ENCODE data around the gene PTPRN2. TPM values are rescaled to one million over a fixed set of nuclear protein-coding genes. Genes with fewer than 3 reads are reported as not detected.
"Not testable (repeated sequence)": the region's sequence is repeated elsewhere in the genome, so short reads cannot be mapped to it uniquely, and the experiment has no call there.

PTPRN2 gene
- total RNA-seq, 2 donors from 2014 or later, result 30.3 to 40.7 TPM

DNA sequence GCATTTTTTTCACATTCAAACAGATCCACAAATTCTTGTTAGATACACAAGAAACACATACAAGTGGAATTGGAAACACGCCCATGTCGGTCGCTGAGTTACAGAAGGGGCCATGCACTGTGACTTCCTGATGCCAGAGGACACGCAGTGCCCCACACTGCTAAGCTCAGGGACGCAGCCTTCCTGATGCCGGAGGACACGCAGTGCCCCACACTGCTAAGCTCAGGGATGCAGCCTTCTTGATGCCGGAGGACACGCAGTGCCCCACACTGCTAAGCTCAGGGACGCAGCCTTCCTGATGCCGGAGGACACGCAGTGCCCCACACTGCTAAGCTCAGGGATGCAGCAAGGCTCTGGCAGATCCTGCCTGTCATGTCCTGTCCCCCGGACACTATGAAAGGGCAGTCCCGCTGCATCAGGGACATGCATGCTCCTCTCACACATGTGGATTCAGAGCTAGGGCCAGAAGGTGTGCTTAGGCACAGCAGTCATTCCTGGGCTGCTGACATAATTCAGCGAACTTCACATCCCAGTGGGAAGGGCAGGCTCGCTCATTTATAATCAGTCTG lies 810.3 kb downstream of the PTPRN2 start:
- DNase-seq; intact Hi-C loops (cut with DNase I, micrococcal nuclease); ATAC-seq: not testable (repeated sequence)

DNA sequence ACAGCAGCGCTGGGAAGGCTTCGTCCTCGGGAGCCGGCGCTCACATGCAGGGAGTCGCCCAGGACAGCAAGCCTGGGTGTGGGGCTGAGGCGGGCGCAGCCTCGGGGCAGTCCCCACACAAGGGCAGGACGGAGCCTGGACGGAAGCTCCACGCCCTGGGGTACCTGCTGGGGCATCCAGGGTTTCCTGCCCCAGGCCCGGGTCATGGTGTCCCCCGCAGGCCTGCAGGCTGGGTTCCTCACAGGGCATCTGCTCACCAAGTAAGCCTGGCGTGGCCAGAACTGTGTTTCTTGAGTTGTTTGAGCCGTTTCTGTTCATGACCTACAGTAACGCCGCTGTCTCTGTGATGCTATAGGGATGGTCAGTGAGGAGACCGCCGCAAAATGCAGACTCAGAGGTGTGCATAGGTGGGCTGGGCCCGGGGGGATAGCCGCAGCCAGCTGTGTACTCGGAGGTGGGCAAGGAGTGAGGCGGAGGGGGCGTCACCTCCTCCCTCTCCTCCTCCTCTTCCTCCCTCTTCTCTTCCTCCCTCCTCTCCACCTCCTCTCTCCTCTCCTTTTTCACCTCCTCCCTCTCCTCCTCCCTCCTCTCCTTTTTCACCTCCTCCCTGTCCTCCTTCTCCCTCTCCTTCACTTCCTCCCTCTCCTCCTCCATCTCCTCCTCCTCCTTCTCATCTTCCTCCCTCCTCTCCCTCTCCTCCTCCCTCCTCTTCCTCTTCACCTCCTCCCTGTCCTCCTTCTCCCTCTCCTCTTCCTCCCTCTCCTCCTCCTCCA lies 811.9 kb downstream of the PTPRN2 start:
- intact Hi-C loops (cut with DNase I, micrococcal nuclease), result no loop called here
- ATAC-seq (no peak), DNase-seq (no peak)

DNA sequence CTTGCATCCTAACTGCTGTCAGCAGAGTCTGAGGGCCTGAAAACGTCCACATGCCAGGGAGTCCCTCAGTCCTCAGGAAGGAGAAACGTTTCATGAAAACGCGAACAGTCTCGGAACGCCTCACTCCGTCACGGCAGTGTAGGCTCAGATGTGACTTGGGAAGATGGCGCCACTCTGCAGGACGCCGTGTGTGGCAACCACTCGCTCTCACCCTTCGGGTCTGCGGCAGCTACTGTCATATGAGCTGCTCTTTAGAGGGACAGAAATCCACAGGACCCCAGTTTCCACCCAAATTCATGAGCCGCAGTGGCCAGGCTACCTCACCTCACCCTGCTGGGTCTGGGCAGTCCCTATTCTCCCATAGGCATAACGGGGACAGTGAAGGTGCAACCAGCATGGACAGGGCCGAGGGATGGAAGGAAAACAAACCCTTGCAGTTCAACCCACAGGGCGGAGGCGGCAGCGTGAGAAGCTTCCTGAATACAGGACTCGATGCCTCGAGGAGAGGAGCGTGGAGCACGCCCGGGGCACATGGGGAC lies 812.5 kb downstream of the PTPRN2 start:
- intact Hi-C loops (cut with DNase I, micrococcal nuclease), result no loop called here
- DNase-seq, result no peak

DNA sequence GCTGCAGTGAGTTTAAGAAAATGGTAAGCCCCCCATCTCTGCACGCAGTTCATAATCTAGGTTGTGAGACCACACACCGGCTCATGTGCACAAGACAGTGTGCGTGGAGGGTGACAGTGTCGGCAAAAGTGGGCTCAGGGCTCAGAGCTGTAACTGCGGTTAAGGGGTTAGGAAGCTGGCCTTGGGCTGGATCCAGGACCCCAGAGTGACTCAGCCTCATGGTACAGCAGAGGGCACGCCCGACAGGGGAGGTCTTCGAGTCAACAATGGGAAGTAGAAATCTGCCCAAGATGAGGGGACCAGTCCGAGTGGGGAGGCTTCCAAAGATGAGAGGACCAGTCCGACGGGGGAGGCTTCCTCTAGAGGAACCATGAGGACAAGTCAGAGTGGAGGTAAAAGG lies 813.1 kb downstream of the PTPRN2 start:
- ATAC-seq, result no peak
- no peak for DNase-seq
- intact Hi-C loops (cut with DNase I, micrococcal nuclease), result no loop called here

More for the DNA sequence above, 812.5 kb downstream of the PTPRN2 start:
- ATAC-seq, result no peak

DNA sequence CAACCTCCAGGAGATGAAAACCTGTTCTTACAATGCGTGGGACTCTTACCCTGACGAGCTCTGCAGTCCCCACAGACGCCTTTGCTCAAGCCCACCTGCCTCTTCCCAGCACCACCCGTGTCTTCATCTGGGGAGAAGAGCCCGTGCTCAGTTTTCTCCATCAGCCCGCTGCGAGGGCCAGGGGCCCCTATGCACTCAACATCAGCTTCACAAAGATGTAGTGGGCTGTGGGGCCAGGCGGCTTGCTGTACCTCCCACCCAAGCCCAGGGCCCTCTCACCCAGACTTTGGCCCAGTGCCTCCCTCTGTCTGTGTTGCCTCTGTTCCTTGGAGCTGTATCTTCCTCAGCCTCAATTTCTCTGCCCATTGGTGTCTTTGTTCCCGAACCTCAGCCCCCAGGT lies 814.3 kb downstream of the PTPRN2 start:
- intact Hi-C loops (cut with DNase I, micrococcal nuclease), result no loop called here
- DNase-seq (no peak), ATAC-seq (no peak)

DNA sequence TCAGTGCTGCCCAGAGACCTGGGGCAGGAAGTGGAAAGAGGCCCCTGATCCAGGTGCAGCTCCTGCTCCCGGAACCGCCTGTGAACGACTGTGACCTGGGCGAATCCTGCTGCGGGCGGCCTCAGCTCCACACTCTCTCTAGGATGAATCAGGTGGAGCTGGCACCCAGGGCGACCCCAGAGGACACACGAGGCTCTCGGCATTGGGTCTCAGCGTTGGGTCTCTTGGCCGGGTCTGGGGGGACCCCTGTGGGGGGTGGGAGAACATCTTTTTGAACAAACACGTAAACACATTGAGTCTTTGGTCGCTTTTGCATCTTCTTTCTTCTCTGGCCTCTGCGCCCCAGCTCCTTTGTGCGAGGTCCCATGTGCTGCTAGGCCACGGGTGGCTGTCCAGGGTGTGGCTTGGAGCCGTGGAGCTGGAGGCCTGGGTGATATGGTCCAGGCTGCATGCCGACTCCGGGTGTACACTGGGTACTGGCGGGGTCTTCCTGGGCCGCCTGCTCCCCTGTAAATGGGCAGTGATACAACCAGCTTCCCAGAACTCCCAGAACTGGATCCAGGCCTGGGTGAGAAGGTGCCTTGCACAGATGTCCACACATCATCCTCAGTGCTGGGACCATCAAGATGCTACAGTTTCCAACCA lies 815.0 kb downstream of the PTPRN2 start:
- no peak for ATAC-seq
- no peak for DNase-seq
- intact Hi-C loops (cut with DNase I, micrococcal nuclease), result no loop called here

DNA sequence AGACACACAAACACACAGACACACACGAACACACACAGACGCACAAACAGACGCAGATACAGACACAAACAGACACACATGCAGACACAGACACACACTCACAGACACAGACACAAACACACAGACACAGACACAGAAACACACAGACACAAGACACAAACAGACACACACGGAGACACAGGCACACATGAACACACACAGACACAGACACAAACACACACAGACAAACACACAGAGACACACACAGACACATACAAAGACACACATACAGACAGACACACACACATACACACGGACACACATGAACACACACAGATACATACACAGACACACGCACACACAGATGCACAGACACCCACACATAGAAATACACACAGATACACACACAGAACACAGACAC lies 815.9 kb downstream of the PTPRN2 start:
- intact Hi-C loops (cut with DNase I, micrococcal nuclease), result no loop called here
- ATAC-seq (no peak), DNase-seq (no peak)

DNA sequence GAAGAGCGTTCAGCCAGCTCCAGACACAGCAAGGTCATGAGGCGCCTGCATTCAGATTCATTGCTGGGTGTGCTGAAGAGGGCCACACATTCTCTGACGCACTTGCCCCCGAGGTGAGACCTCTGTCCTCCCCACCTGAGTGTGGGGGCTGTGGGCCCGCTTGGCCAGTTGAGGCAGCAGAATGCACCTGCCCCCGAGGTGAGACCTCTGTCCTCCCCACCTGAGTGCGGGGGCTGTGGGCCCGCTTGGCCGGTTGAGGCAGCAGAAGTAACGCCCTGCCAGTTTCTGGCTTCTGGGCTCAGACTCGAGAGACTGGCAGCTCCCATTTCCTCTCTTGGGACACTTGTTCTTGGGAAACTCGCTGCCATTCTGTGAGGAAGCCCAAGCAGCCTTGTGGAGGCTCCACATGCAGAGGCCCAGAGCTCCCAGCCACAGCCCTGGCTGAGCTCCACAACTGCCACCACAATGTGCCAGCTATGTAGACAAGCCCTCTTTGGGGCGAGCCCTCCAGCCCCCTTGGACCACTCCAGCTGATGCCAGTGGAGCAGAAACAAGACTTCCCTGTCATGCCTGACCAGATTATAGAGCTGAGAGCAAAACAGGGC lies 816.8 kb downstream of the PTPRN2 start:
- intact Hi-C loops (cut with DNase I, micrococcal nuclease), result no loop called here
- DNase-seq, result no peak
- no peak for ATAC-seq

DNA sequence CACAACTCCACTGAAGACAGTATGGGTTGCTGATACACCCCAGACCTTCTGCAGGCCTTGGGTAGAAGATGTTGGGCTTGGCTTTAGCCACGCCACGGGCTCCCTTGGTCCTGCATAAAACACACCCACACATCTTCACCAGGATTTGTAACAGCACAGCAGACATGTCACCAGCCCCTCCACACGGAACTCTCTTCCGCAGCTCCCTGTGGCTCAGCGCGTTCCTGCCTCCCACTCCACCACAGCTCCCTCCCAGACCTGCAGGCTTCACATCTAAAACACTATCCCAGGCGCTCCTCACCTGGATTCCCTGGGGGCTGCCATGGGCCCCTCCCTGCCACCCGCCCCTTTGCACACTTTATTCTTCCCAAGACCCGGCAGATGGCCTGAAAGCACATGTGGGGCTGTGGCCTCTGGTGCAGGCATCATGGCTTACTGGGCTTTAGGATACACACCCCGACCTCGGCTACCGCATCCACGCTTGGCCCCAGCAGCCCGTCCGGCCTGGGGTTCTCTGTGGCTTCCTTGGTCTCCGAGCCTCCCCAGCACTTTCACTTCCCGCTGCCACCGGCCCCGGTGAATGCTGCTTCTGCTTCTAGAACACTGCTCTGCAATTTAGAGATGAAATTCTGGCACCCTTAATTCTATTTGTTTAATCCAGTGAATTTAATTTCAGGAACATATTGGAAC lies 818.0 kb downstream of the PTPRN2 start:
- DNase-seq, result no peak
- ATAC-seq, result no peak
- intact Hi-C loops (cut with DNase I, micrococcal nuclease), result no loop called here

DNA sequence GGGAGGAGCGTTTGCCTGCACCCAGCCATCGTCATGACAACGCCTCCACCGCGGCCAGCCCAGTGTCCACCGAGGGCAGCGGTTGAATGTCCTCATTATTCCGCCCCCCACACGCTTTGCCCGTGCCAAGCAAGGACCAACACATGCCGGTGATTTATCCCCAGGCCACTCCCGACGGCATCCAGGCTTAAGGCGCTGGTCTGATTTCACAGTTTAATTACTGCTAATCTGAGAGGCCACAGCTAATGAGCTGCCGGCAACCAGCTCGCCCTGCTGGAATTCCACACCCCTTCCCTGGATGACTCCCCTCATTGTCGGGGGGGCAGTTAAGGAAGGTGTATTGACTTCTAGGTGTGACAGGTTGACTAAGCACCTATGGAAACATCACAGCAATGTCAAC lies 818.5 kb downstream of the PTPRN2 start:
- intact Hi-C loops (cut with DNase I, micrococcal nuclease), result no loop called here
- DNase-seq, result no peak
- ATAC-seq, result no peak

DNA sequence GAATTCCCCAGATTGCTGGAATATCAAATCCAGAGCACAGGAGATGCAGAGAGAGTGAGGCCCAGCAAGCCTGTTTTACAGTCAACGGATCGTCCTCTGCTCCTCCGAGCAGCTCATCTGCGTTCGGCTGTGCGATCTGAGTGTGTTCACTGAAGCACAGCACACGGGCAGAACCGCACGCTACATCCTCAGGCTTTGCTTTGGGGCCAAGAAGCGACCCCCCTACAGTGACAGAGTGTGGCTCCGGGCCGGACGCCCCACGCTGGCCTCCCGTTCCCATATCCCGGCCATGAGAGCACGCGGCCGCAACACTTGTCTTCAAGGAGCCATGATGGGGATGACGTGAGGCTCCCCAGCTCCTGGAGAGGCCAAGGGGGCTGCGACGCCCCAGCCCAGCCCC lies 819.4 kb downstream of the PTPRN2 start:
- ATAC-seq (no peak), DNase-seq (no peak)
- intact Hi-C loops (cut with DNase I, micrococcal nuclease), result no loop called here

DNA sequence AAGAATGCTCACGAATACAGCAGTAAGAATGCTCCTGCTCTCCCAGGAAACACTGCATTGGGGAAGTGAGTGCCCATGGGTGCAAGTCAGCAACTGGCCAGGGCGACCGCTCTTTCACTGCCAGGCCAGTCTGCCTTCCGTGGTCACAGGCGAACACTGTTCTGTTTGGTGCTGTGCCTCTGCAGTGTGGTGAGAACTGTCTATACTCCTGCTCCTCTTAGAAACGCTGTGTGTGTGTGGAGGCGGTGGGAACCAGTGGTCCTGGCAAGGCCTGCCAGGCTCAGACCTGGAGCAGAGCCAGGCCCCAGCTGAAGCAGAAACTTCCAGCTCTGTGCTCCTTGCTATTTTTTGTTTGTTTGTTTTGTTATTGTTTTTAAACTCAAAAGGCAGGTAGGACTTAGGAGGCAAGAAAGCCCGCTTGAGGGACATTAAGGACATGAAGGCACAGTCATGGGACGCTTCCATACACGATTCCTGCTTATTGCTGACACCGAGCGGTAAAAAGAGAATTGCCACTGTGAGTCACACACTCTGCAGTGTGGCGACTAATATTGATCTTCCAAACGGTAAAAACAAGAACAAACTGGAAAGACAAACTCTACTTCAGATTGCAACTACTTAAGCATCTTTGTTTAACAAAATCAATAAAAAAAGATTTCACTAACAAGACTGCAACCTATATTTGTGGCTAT lies 820.0 kb downstream of the PTPRN2 start:
- ATAC-seq, result no peak
- no peak for DNase-seq
- intact Hi-C loops (cut with DNase I, micrococcal nuclease), result no loop called here

DNA sequence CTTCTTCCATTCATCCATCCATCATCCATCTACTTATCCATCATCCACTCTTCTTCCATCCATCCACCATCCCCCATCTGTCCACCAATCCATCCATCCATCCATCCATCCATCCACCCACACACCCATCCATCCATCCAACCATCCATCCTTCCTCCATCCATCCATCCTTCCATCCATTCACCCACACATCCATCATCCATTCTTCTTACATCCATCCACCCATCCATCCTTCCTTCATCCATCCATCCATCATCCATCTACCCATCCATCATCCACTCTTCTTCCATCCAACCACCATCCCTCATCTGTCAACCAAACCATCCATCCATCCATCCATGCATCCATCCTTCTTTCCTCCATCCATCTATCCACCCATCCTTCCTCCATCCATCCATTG lies 821.5 kb downstream of the PTPRN2 start:
- intact Hi-C loops (cut with DNase I, micrococcal nuclease), result no loop called here
- no peak for DNase-seq
- ATAC-seq, result no peak

DNA sequence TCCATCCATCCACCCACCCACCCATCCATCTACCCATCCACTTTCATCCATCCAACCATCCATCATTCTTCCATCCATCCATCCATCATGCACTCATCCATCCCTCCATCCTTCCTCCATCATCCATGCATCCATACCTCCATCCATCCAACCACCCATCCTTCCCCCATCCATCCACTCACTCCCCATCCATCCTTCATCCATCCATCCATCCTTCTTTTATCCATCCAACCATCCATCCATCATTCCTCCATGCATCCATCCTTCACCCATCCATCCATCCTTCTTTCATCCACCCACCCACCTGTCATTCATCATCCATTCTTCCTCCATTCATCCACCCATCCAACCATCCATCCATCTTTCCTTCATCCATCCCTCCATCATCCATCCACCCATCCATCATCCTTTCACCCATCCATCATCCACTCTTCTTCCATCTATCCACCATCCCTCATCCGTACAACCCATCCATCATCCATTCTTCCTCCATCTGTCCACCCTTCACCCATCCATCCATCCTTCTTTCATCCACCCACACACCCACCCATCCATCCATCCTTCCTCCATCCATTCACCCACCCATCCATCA lies 822.6 kb downstream of the PTPRN2 start:
- DNase-seq (no peak), ATAC-seq (no peak)
- intact Hi-C loops (cut with DNase I, micrococcal nuclease), result no loop called here

DNA sequence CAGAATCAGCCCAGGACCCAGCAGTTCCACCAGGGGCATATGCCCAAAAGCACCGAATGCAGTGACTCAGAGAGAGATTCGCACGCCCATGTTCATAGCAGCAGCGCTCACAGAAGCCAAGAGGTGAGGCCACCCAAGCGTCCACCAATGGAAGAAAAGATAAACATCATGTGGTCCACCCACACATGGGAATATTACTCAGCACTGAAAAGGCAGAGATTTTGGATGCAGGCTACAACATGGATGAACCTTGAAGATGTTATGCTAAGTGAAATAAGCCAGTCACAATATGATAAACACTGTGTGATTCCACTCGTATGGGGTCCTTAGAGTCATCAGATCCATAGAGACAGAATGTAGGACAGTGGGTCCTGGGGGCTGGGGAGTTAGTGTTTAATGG lies 823.4 kb downstream of the PTPRN2 start:
- ATAC-seq, result no peak
- intact Hi-C loops (cut with DNase I, micrococcal nuclease), result no loop called here
- DNase-seq, result no peak

DNA sequence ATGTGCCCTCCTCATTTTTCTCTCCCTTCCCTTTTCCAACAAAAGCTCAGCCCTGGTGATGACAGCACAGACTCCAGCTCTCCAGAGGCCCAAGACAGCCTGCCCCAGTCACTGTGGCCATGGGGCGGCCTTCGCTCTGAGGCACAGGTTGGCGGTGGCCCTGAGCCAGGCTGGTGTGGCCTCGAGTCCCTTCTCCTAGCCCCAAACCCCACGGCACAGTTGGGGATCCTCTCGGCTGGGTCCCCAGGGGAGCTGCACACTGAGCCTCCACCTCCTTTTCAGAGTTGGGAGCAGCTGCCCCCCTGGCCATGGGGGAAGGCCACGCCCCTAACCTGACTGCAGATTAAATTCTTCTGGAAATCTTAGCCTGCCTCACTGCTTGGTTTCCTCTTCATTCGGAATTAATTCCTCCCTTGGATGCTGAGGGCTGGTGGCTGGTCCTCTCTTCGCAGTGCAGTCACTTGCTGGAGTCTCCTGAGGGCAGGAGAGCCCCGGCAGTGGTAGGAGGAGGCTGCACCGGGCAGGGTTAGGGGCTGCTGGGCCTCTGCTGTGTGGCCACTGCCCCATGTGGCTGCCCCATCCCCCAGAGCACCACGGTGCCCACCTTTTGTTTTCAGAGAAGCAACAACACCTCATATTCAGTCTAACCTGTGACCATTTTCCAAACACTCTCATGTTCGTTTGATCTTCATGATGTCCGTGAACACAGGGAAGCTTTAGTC lies 824.2 kb downstream of the PTPRN2 start:
- intact Hi-C loops (cut with DNase I, micrococcal nuclease), result no loop called here
- ATAC-seq (no peak), DNase-seq (no peak)

DNA sequence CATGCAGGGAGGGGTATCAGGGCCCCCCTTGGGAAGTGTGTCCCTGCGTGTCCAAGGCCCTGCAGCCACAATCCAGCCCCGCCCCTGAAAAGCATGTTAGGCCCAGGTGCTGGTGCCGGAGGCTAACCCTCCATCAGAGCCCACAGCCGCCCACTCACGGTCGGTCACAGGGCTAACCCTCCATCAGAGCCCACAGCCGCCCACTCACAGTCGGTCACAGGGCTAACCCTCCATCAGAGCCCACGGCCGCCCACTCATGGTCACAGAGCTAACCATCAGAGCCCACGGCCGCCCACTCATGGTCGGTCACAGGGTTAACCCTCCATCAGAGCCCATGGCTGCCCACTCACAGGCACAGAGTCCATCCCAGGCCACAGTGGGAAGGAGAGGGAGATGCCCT lies 824.8 kb downstream of the PTPRN2 start:
- ATAC-seq (no peak), DNase-seq (no peak)
- intact Hi-C loops (cut with DNase I, micrococcal nuclease), result no loop called here
